GM18909 (cell line): Measurements from ENCODE around the gene MAPK10.
"Not testable (repeated sequence)": the region's sequence is repeated elsewhere in the genome, so short reads cannot be mapped to it uniquely, and the experiment has no call there.

Source experiments
- ATAC-seq: cut with Tn5 transposase; IDR thresholded peaks from one replicate; pipeline ENCODE4 v1.9.1; 2021; ENCODE audit warnings: mild to moderate bottlenecking; ENCODE audit not compliant: unreplicated experiment, poor library complexity

The MAPK10 gene

GRCh38 chr4:86218746-86219473, 140.9 kb downstream of the MAPK10 start:
- ATAC-seq = no peak

GRCh38 chr4:86203176-86203575, 156.7 kb downstream of the MAPK10 start:
- no peak for ATAC-seq

GRCh38 chr4:86185659-86186058, 174.2 kb downstream of the MAPK10 start:
- no peak for ATAC-seq

GRCh38 chr4:86184901-86185285, 175.0 kb downstream of the MAPK10 start:
- ATAC-seq = no peak

- ATAC-seq = no peak
Observed at GRCh38 chr4:86184216-86184900, 175.5 kb downstream of the MAPK10 start.

GRCh38 chr4:86181585-86181984, 178.3 kb downstream of the MAPK10 start:
- no peak for ATAC-seq

GRCh38 chr4:86178211-86178610, 181.6 kb downstream of the MAPK10 start:
- no peak for ATAC-seq

- ATAC-seq = no peak
Observed at GRCh38 chr4:86174506-86174905, 185.3 kb downstream of the MAPK10 start.

- ATAC-seq = not testable (repeated sequence)
Observed at GRCh38 chr4:86168335-86168734, 191.5 kb downstream of the MAPK10 start.

GRCh38 chr4:86160426-86160825, 199.4 kb downstream of the MAPK10 start:
- ATAC-seq = no peak

GRCh38 chr4:86159216-86159615, 200.6 kb downstream of the MAPK10 start:
- no peak for ATAC-seq

GRCh38 chr4:86156531-86156930, 203.3 kb downstream of the MAPK10 start:
- ATAC-seq = no peak

GRCh38 chr4:86155766-86156165, 204.1 kb downstream of the MAPK10 start:
- ATAC-seq = no peak

- ATAC-seq = no peak
Observed at GRCh38 chr4:86152454-86152853, 207.4 kb downstream of the MAPK10 start.

- ATAC-seq = no peak
Observed at GRCh38 chr4:86151196-86151595, 208.7 kb downstream of the MAPK10 start.

- ATAC-seq = no peak
Observed at GRCh38 chr4:86141161-86141560, 218.7 kb downstream of the MAPK10 start.

- ATAC-seq = no peak
Observed at GRCh38 chr4:86132468-86132867, 227.4 kb downstream of the MAPK10 start.

GRCh38 chr4:86131456-86131855, 228.4 kb downstream of the MAPK10 start:
- no peak for ATAC-seq

GRCh38 chr4:86130160-86130933, 229.5 kb downstream of the MAPK10 start:
- no peak for ATAC-seq

GRCh38 chr4:86129546-86129945, 230.3 kb downstream of the MAPK10 start:
- ATAC-seq = no peak

- no peak for ATAC-seq
Observed at GRCh38 chr4:86122404-86122803, 237.4 kb downstream of the MAPK10 start.
